Neuronal stem cell (in vitro differentiated cells): ENCODE measurements around the gene MAP4K1.

Experiments
- DNase-seq: peaks from one replicate; pipeline ENCODE4 v3.0.0-alpha.2; 2013; ENCODE audit warnings: low spot score
- H2AFZ ChIP-seq: one replicate; pipeline ENCODE4 v1.6.1; 2013; ENCODE audit warnings: mild to moderate bottlenecking, low read length, inconsistent platforms
- H2AK5ac ChIP-seq: 2 replicates; pipeline ENCODE4 v1.6.1; 2013; ENCODE audit warnings: low read depth, mild to moderate bottlenecking, inconsistent platforms, low read length, moderate library complexity, mixed read lengths
- H2BK120ac ChIP-seq: 2 replicates; pipeline ENCODE4 v1.6.1; 2013; ENCODE audit warnings: low read depth, mild to moderate bottlenecking, inconsistent platforms, low read length, moderate library complexity, mixed read lengths
- H2BK12ac ChIP-seq: one replicate; pipeline ENCODE4 v1.6.1; 2013; ENCODE audit warnings: low read length, inconsistent platforms
- H2BK15ac ChIP-seq: 2 replicates; pipeline ENCODE4 v1.6.1; 2013; ENCODE audit warnings: mild to moderate bottlenecking, low read length, inconsistent platforms, mixed read lengths
- H2BK5ac ChIP-seq: one replicate; pipeline ENCODE4 v1.6.1; 2013; ENCODE audit warnings: inconsistent platforms, mild to moderate bottlenecking, low read length, moderate library complexity
- H3K14ac ChIP-seq: one replicate; pipeline ENCODE4 v1.6.1; 2013; ENCODE audit warnings: low read length, inconsistent platforms
- H3K18ac ChIP-seq: 2 replicates; pipeline ENCODE4 v1.6.1; 2013; ENCODE audit warnings: low read length, inconsistent platforms
- H3K23ac ChIP-seq: 2 replicates; pipeline ENCODE4 v1.6.1; 2013; ENCODE audit warnings: low read depth, mild to moderate bottlenecking, mixed read lengths, low read length, inconsistent platforms; ENCODE audit not compliant: poor library complexity
- H3K27ac ChIP-seq: replicated peaks from 3 replicates; pipeline ENCODE4 v1.5.1; 2013; ENCODE audit warnings: low read length, inconsistent platforms
- H3K27me3 ChIP-seq, 3 experiments: 2 replicates each; pipeline ENCODE4 v1.6.1; 2013; ENCODE audit warnings: low read length in 3 of 3, mild to moderate bottlenecking in 2 of 3, inconsistent platforms in 1 of 3, low read depth in 1 of 3, mixed read lengths in 1 of 3, moderate library complexity in 1 of 3; ENCODE audit not compliant: control insufficient read depth in 3 of 3, insufficient read depth in 3 of 3
- H3K36me3 ChIP-seq, 2 donors: replicated peaks in 1 of 2; 2 replicates each; pipeline ENCODE4 v1.6.1; 2013; ENCODE audit warnings: low read length in 2 of 2; ENCODE audit not compliant: control insufficient read depth in 2 of 2, insufficient read depth in 2 of 2
- H3K4ac ChIP-seq: 2 replicates; pipeline ENCODE4 v1.6.1; 2013; ENCODE audit warnings: inconsistent platforms, mild to moderate bottlenecking, low read length, moderate library complexity
- H3K4me1 ChIP-seq, 2 donors: 1 replicate in 1 of 2; 2 replicates in 1 of 2; pipeline ENCODE4 v1.6.1; 2013; ENCODE audit warnings: low read length in 2 of 2, low read depth in 1 of 2; ENCODE audit not compliant: control insufficient read depth in 2 of 2, insufficient read depth in 1 of 2
- H3K4me2 ChIP-seq: one replicate; pipeline ENCODE4 v1.6.1; 2013; ENCODE audit warnings: mild to moderate bottlenecking, low read length, inconsistent platforms; ENCODE audit not compliant: insufficient read depth, poor library complexity, severe bottlenecking
- H3K4me3 ChIP-seq, 2 donors: 2 replicates each; pipeline ENCODE4 v1.5.1; 2013; ENCODE audit warnings: low read length in 2 of 2, mild to moderate bottlenecking in 2 of 2, inconsistent platforms in 1 of 2, moderate library complexity in 1 of 2
- H3K79me1 ChIP-seq: one replicate; pipeline ENCODE4 v1.6.1; 2013; ENCODE audit warnings: low read depth, mild to moderate bottlenecking, inconsistent platforms, low read length, moderate library complexity
- H3K9ac ChIP-seq: one replicate; pipeline ENCODE4 v1.6.1; 2013; ENCODE audit warnings: mild to moderate bottlenecking, low read depth, low read length, inconsistent platforms; ENCODE audit not compliant: poor library complexity
- H3K9me3 ChIP-seq, 2 donors: replicated peaks in 1 of 2; 2 replicates each; pipeline versions ENCODE3 to v1.6.1; 2013; ENCODE audit warnings: low read length in 2 of 2, mild to moderate bottlenecking in 2 of 2, inconsistent platforms in 1 of 2, low read depth in 1 of 2, mixed read lengths in 1 of 2, moderate library complexity in 1 of 2; ENCODE audit not compliant: control insufficient read depth in 2 of 2, insufficient read depth in 1 of 2
- H4K8ac ChIP-seq: one replicate; pipeline ENCODE4 v1.6.1; 2013; ENCODE audit warnings: low read depth, mild to moderate bottlenecking, inconsistent platforms, low read length, moderate library complexity
- H4K91ac ChIP-seq: one replicate; pipeline ENCODE4 v1.6.1; 2013; ENCODE audit warnings: low read length, low read depth, mild to moderate bottlenecking, inconsistent platforms; ENCODE audit not compliant: poor library complexity
- WGBS, 2 donors: extraction: QIAGEN DNeasy Blood & Tissue Kit; methylation state at CpG; one replicate each; pipeline ENCODE4 v1.1.7; 2013; ENCODE audit warnings: missing lambda C conversion rate in 2 of 2, mixed read lengths in 1 of 2; ENCODE audit not compliant: insufficient read length in 2 of 2, insufficient replicate concordance in 1 of 2; ENCODE audit errors: extremely low coverage in 2 of 2; 5-methylcytosine and 5-hydroxymethylcytosine counted together

The MAP4K1 gene

DNA sequence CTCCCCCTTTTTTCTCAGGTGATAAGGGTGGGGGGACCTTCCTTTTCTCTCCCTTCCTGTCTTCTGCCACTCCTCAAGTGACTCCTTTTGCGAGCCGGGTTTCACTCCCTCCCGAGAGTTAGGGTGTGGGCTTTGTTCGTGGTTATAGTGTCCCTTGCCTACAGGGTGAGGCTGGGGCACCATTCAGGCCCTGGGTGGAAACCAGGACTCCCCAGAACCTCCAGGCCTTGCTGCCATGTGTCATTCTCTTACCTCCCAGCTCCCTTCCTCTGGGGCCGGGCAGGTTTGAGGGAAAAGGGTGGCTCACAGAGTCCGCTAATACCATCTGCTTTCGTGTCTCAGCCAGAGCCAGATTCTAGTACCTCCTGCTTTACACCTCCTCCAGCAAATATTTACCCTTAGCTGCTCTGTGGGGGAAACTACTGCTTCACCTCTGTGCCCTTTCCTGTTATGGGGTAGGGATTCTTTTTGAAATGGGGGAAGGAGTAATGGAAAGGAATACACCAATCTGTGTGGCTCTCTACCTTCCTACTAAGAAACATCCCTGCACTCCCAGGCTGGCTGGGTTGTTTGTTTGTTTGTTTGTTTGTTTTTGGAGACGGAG, 32.5 kb upstream of the MAP4K1 start:
- H3K23ac ChIP-seq: no peak overlapping the region
- H2AFZ ChIP-seq: no peak overlapping the region
- H3K27ac ChIP-seq: no peak overlapping the region
- peaks cover 8 to 32% of the 10 kb centered on the region in 2 donors for H3K4me1 ChIP-seq
- H3K36me3 ChIP-seq: peaks cover 2 to 34% of the 10 kb centered on the region in 2 donors
- H3K79me1 ChIP-seq: peaks cover 3% of the 10 kb centered on the region
- no peak overlapping the region for H2BK15ac ChIP-seq
- H3K14ac ChIP-seq: no peak overlapping the region
- no peaks in the 10 kb centered on the region for H3K27me3 ChIP-seq
- WGBS, 2 donors: no CpG with 5 or more reads among the region's 8 CpGs
- peak overlapping the region; percentile 74 for H3K4me2 ChIP-seq
- no peak overlapping the region for H2BK12ac ChIP-seq
- H3K4me3 ChIP-seq: peak overlapping the region; percentile 62 to 100
- H2AK5ac ChIP-seq: no peak overlapping the region
- peak overlapping the region; percentile 41 for H3K18ac ChIP-seq
- no peak overlapping the region for H4K8ac ChIP-seq
- no peak overlapping the region for H3K4ac ChIP-seq
- no peak overlapping the region for H4K91ac ChIP-seq
- no peak for DNase-seq
- no peak overlapping the region for H2BK5ac ChIP-seq
- H2BK120ac ChIP-seq: no peak overlapping the region
- no peak overlapping the region for H3K9ac ChIP-seq
- no peaks in the 10 kb centered on the region for H3K9me3 ChIP-seq

- DNase-seq: no peak
- peaks cover 3% of the 10 kb centered on the region for H3K79me1 ChIP-seq
- peak overlapping the region; percentile 91 for H2AK5ac ChIP-seq
- no peak overlapping the region for H3K14ac ChIP-seq
- H2AFZ ChIP-seq: no peak overlapping the region
- H2BK5ac ChIP-seq: peak overlapping the region; percentile 75
- H3K4me2 ChIP-seq: peak overlapping the region; percentile 74
- H2BK120ac ChIP-seq: no peak overlapping the region
- 100% methylated on average over 1 of the region's 15 CpGs; no CpG with 5 or more reads in 1 of the 2 donors for WGBS, 2 donors
- no peak overlapping the region for H3K27ac ChIP-seq
- peak overlapping the region; percentile 65 for H3K18ac ChIP-seq
- H2BK12ac ChIP-seq: no peak overlapping the region
- no peaks in the 10 kb centered on the region for H3K27me3 ChIP-seq
- H3K4me3 ChIP-seq: peak overlapping the region; percentile 62 to 100
- no peak overlapping the region for H4K91ac ChIP-seq
- H3K4ac ChIP-seq: no peak overlapping the region
- H3K9me3 ChIP-seq: no peaks in the 10 kb centered on the region
- H3K23ac ChIP-seq: peak overlapping the region; percentile 70
- H3K4me1 ChIP-seq: peaks cover 8 to 25% of the 10 kb centered on the region in 2 donors
- peak overlapping the region; percentile 90 for H3K9ac ChIP-seq
- no peak overlapping the region for H2BK15ac ChIP-seq
- H4K8ac ChIP-seq: no peak overlapping the region
- peaks cover 2 to 28% of the 10 kb centered on the region in 2 donors for H3K36me3 ChIP-seq
These were observed 31.8 kb upstream of the MAP4K1 start for GRCh38 chr19:38649305-38650171.

DNA sequence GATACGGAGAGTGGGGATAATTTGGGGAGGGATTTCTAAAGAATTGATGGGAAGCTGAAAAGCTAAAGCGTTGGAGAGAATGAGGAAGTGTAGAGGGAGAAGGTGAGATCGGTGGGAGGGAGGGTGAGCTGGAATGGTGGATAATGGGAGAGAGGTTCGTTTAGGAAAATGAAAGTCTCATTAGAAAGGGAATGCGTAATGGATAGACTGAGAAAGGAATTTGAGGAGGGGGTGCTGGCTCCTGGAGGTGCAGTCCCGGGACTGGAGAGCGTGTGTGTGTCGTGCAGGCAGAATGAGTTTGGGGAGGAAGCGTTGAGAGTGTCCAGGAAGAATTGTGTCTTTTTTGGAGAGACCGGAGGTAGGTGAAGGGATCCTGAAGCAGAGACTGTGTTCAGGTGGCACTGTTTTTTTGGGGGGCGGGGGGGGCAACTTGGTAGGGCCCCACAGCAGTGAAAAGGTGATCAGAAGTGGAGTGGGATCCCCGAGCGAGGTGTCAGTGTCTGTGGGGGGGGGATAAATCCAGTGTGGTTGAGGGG, 31.1 kb upstream of the MAP4K1 start:
- Histone ChIP-seq H3K4me3 (peak overlapping the region; percentile 62 to 100), H4K8ac (no peak overlapping the region), H2BK12ac (no peak overlapping the region), H3K79me1 (peaks cover 3% of the 10 kb centered on the region), H3K36me3 (peaks cover 2 to 21% of the 10 kb centered on the region in 2 donors), H3K9ac (peak overlapping the region; percentile 90), H3K9me3 (no peaks in the 10 kb centered on the region), H2BK5ac (no peak overlapping the region), H3K4ac (no peak overlapping the region), H3K18ac (peak overlapping the region; percentile 80), H2BK15ac (no peak overlapping the region), H2AK5ac (no peak overlapping the region), H3K4me1 (peaks cover 8 to 24% of the 10 kb centered on the region in 2 donors), H4K91ac (no peak overlapping the region), H3K27ac (no peak overlapping the region), H3K14ac (no peak overlapping the region), H3K23ac (no peak overlapping the region), H2AFZ (no peak overlapping the region), H2BK120ac (no peak overlapping the region), H3K4me2 (peak overlapping the region; percentile 74), H3K27me3 (no peaks in the 10 kb centered on the region)
- DNase-seq: no peak
- 100% methylated on average over 1 of the region's 13 CpGs; no CpG with 5 or more reads in 1 of the 2 donors for WGBS, 2 donors
